K562 (cell line): ENCODE results near the gene ALDOC. TPM values are rescaled to one million over a fixed set of nuclear protein-coding genes. Genes with fewer than 3 reads are reported as not detected.

ENCODE experiments used
- ATAC-seq: fragments of 200-7000 bp; cut with Tn5 transposase; 3 replicates; pipeline ENCODE4 v1.9.1; 2020; ENCODE audit warnings: moderate library complexity
- BruUV-seq: library from RNA; stranded (reverse); fragments of 400-500 nt; replicated peaks from 2 replicates; lab custom pipeline; 2021; lab: Mats Ljungman, UMichigan
- CTCF ChIA-PET: fragments of 300-600 bp; formaldehyde crosslinking; extraction: SDS; loops from one replicate; lab custom pipeline; 2021; ENCODE audit warnings: low intra/inter-chr PET ratio; lab: Yijun Ruan, JAX
- POLR2A ChIA-PET: fragments of 300-600, 350-650 bp; sonication (Branson Sonifier 250); formaldehyde crosslinking; extraction: SDS; loops from one replicate; lab custom pipeline; 2021; ENCODE audit warnings: antibody characterized with exemption, inconsistent platforms; lab: Yijun Ruan, JAX
- DNase-seq, 4 experiments: peaks; one replicate each; pipeline versions ENCODE4 v3.0.0 to v3.0.0-alpha.2; 2011 to 2018; ENCODE audit warnings: low spot score in 3 of 4, mixed read lengths in 3 of 4; ENCODE audit errors: extremely low read depth in 1 of 4
- FAIRE-seq: peaks from 2 replicates; lab custom pipeline; 2011; peaks lifted over from hg19 to GRCh38; lab: Jason Lieb, UNC
- H2AFZ ChIP-seq: 2 replicates; pipeline ENCODE4 v1.6.0; 2011; ENCODE audit warnings: low read depth, low read length, control low read depth, inconsistent platforms
- H3K27ac ChIP-seq: fragments of 200-600 bp; 3 replicates; pipeline ENCODE4 v1.8.0; 2011; ENCODE audit warnings: low read depth, mild to moderate bottlenecking, control low read depth, inconsistent platforms, low read length, moderate library complexity, mixed read lengths; ENCODE audit errors: extremely low read depth
- H3K27me3 ChIP-seq, 2 experiments: fragments of 300-600 bp in 1 of 2; 2 replicates in 1 of 2; 3 replicates in 1 of 2; pipeline versions ENCODE4 v1.6.0 to v1.8.0; 2011; ENCODE audit warnings: inconsistent platforms in 2 of 2, low read length in 2 of 2, mild to moderate bottlenecking in 1 of 2, mixed read lengths in 1 of 2, moderate library complexity in 1 of 2; ENCODE audit not compliant: control insufficient read depth in 2 of 2, insufficient read depth in 2 of 2
- H3K36me3 ChIP-seq: fragments of 300-600 bp; 3 replicates; pipeline ENCODE4 v1.8.0; 2011; ENCODE audit warnings: mild to moderate bottlenecking, low read length, inconsistent platforms; ENCODE audit not compliant: control insufficient read depth, insufficient read depth
- H3K4me1 ChIP-seq, 2 experiments: fragments of 200-600 bp in 1 of 2; replicated peaks in 1 of 2; 2 replicates in 1 of 2; 3 replicates in 1 of 2; pipeline versions ENCODE4 v1.5.1 to v1.8.0; 2011; ENCODE audit warnings: inconsistent platforms in 2 of 2, low read length in 2 of 2, mild to moderate bottlenecking in 1 of 2, mixed read lengths in 1 of 2, moderate library complexity in 1 of 2; ENCODE audit not compliant: control insufficient read depth in 2 of 2, insufficient read depth in 2 of 2
- H3K4me2 ChIP-seq: 2 replicates; pipeline ENCODE4 v1.6.1; 2011; ENCODE audit warnings: low read length, control low read depth, inconsistent platforms, mixed read lengths; ENCODE audit not compliant: insufficient read depth
- H3K4me3 ChIP-seq: fragments of 200-600 bp; sonication (generic), shearing (Covaris generic); 2 replicates; pipeline ENCODE4 v1.5.1; 2016; ENCODE audit warnings: control low read depth, inconsistent platforms
- H3K79me2 ChIP-seq: fragments of 200-600 bp; 3 replicates; pipeline ENCODE4 v1.8.0; 2011; ENCODE audit warnings: low read length, inconsistent platforms; ENCODE audit not compliant: control insufficient read depth, insufficient read depth
- H3K9ac ChIP-seq, 2 experiments: 2 replicates each; pipeline versions ENCODE4 v1.6.0 to v1.6.1; 2011; ENCODE audit warnings: low read depth in 2 of 2, low read length in 2 of 2, control low read depth in 1 of 2, inconsistent platforms in 1 of 2, mild to moderate bottlenecking in 1 of 2, mixed read lengths in 1 of 2; ENCODE audit not compliant: insufficient read depth in 1 of 2
- H3K9me1 ChIP-seq: one replicate; pipeline ENCODE4 v1.6.0; 2011; ENCODE audit warnings: inconsistent platforms, mild to moderate bottlenecking, low read length, moderate library complexity; ENCODE audit not compliant: control insufficient read depth, insufficient read depth
- H3K9me3 ChIP-seq: replicated peaks from 2 replicates; pipeline ENCODE4 v1.5.1; 2011; ENCODE audit warnings: low read depth, low read length, inconsistent platforms; ENCODE audit not compliant: control insufficient read depth, insufficient read depth
- H4K20me1 ChIP-seq: replicated peaks from 2 replicates; pipeline ENCODE4 v1.6.1; 2011; ENCODE audit warnings: low read length, inconsistent platforms, mixed read lengths; ENCODE audit not compliant: control insufficient read depth, insufficient read depth
- ARID3A ChIP-seq: IDR thresholded peaks from 2 replicates; pipeline ENCODE4 v1.6.1; 2012; ENCODE audit warnings: low read depth, low read length, improper control_type of control experiment, borderline replicate concordance
- GABPA ChIP-seq: fragments of 200-800 bp; sonication (Bioruptor generic); conservative IDR thresholded peaks from 2 replicates; pipeline ENCODE4 v1.6.1; 2016; ENCODE audit warnings: low read depth, missing genetic modification characterization, missing compliant biosample characterization
- MYNN ChIP-seq, 2 experiments: sonication (generic); formaldehyde crosslinking in 1 of 2; IDR thresholded peaks; 2 replicates each; pipeline versions ENCODE4 v1.5.0 to v1.6.1; 2016 to 2020; ENCODE audit warnings: antibody characterized with exemption in 1 of 2, missing genetic modification reagents in 1 of 2
- NFRKB ChIP-seq: fragments of 450-650 bp; IDR thresholded peaks from 2 replicates; pipeline ENCODE4 v1.6.1; 2016; ENCODE audit warnings: low read depth
- POLR2AphosphoS5 ChIP-seq: IDR thresholded peaks from 2 replicates; pipeline ENCODE4 v1.6.1; 2011; ENCODE audit warnings: mild to moderate bottlenecking, low read depth, low read length, moderate library complexity; ENCODE audit not compliant: control insufficient read depth, insufficient read depth
- PRMT5 ChIP-seq: sonication (generic); formaldehyde crosslinking; IDR thresholded peaks from 2 replicates; pipeline ENCODE4 v1.5.0; 2020; ENCODE audit warnings: missing genetic modification reagents
- ZNF79 ChIP-seq: fragments of 250-450 bp; sonication (Bioruptor Pico); IDR thresholded peaks from 2 replicates; pipeline ENCODE4 v1.4.0; 2020; ENCODE audit warnings: low read depth, mild to moderate bottlenecking, moderate library complexity
- WGBS: fragments of 100-300 bp; shearing (Covaris generic); methylation state at CpG from one replicate; pipeline ENCODE4 v1.1.6; 2016; ENCODE audit warnings: low coverage, mixed read lengths; ENCODE audit not compliant: insufficient coverage; ENCODE audit errors: missing lambda C conversion rate; 5-methylcytosine and 5-hydroxymethylcytosine counted together
- in situ Hi-C: fragments of 300-500 bp; cut with MboI; formaldehyde crosslinking; loops from 4 replicates; pipeline ENCODE4 v1.15.0; 2018; ENCODE audit warnings: inconsistent platforms, mixed read lengths
- intact Hi-C: fragments of 100-400 bp; cut with micrococcal nuclease; formaldehyde crosslinking; loops from 2 replicates; pipeline ENCODE4 v1.14.2; 2022
- polyA plus RNA-seq, 8 experiments: library from polyadenylated mRNA; depleted of rRNA in 4 of 8; stranded (reverse) in 5 of 8; unstranded in 3 of 8; fragments of >200 nt; fragmentation: Nextera tagmentation in 2 of 8; fragmentation: Illumina TruSeq in 1 of 8; extraction: Ambion mirVana in 2 of 8; extraction: Trizol in 1 of 8; gene quantifications; 2 replicates each; pipeline versions ENCODE4 v1.2.1 to v1.2.3, GENCODE V29; 2011 to 2014; ENCODE audit warnings: inconsistent platforms in 1 of 8, missing spikeins in 1 of 8
- total RNA-seq, 7 experiments: library from RNA; depleted of rRNA in 6 of 7; stranded (reverse); fragments of >200 nt in 6 of 7; fragmentation: Illumina TruSeq in 2 of 7; extraction: Trizol in 2 of 7; gene quantifications; 2 replicates each; pipeline versions ENCODE4 v1.2.1 to v1.2.3, GENCODE V29; 2011 to 2021; ENCODE audit warnings: low replicate concordance in 1 of 7
- TF ChIP-seq, protein P1 (sequence below): fragments of 250-450 bp; sonication (Bioruptor Pico); IDR thresholded peaks from 2 replicates; pipeline ENCODE4 v1.8.0; 2022; ENCODE audit warnings: moderate library complexity, mild to moderate bottlenecking, inconsistent platforms
- TF ChIP-seq, protein P2 (sequence below): fragments of 450-650 bp; conservative IDR thresholded peaks from 2 replicates; pipeline ENCODE4 v1.6.1; 2016; ENCODE audit warnings: missing genetic modification characterization, low read depth, mild to moderate bottlenecking, missing compliant biosample characterization, moderate library complexity

ALDOC gene
- total and polyA plus RNA-seq, 9 of the 15 experiments (the other 6 are each of a cell fraction or from before 2014, with no cell fraction given), result 43.2 to 263 (median 99.2) TPM

- no peaks in the 10 kb centered on the region for H3K27me3 ChIP-seq
- CTCF ChIA-PET, result no interaction called here
- peaks cover 35 to 40% of the 10 kb centered on the region in 2 experiments for H3K4me1 ChIP-seq
- peaks cover 18% of the 10 kb centered on the region for H3K9me1 ChIP-seq
- FAIRE-seq (no peak), ATAC-seq (no peak), DNase-seq (no peak)
- in situ Hi-C loops, result no loop called here
- no peak overlapping the region for H2AFZ ChIP-seq
- TF ChIP-seq ZNF79 (CRISPR knock-in tag) (no peak), GABPA (tag) (no peak)
- POLR2A ChIA-PET, result interaction anchor here (0.8 to 4.8 kb wide), 4 partner anchors 11 to 372 kb away, joined by 3 to 26 read pairs (median 4); no protein-coding TSS in a partner anchor
- H3K79me2 ChIP-seq, result peaks cover 60% of the 10 kb centered on the region
- no peak overlapping the region; the same call in 2 of the 3 replicates for H3K27ac ChIP-seq
- H3K36me3 ChIP-seq, result peaks cover 52% of the 10 kb centered on the region
- BruUV-seq, result no TSS peak
- H4K20me1 ChIP-seq, result 0 out of 2 replicates have a peak, but pooled peaks cover 10% of the 10 kb centered on the region
- H3K4me3 ChIP-seq, result no peak overlapping the region
- no peak overlapping the region for H3K4me2 ChIP-seq
- no peak overlapping the region; a peak in 1 of 4 replicates for H3K9ac ChIP-seq
- no peaks in the 10 kb centered on the region for H3K9me3 ChIP-seq
- intact Hi-C loops, result no loop called here
These were observed 3.7 kb downstream of the ALDOC start for GRCh38 chr17:28573040-28573380.

DNA sequence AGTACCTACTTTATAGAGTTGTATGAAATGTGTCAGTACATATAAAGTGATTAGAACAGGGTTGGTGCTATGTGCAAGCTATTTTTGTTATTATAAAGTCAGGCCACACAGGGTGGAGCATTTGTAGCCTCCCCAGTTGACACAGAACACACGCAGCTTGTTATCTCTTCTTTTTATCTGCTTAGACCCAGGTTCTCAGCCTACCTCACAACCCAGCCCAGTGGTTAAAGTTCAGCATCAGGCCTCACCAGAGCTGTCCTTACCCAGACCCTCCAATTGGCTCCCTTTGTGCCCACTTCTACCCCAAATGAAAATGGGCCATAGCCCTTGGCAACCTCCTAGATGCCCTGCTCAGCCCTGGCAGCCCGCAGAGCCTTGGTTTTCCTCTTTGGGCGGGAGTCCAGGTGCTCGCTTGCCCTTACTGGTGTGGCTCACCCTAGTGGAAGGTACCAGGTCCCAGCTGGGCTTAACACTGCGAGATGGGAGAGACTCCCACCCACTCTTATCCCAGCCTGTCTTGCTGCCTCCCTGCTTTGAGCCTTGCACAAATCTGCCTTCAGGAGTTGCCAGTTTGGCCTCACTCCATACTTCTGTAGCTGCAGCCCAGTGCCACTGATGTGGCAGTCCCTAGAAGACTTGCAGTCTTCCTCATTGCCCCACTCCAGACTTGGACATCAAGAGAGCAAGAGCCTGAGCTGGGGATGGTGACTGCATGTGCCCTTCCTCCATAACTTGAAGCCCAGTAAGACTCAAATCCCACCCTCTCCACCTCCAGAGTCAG, 4.2 kb downstream of the ALDOC start:
- no peak for ATAC-seq
- Histone ChIP-seq H3K4me1 (peaks cover 31 to 38% of the 10 kb centered on the region in 2 experiments), H3K4me2 (peak overlapping the region; percentile 85), H3K9ac (peak overlapping the region; percentile 73 to 77; a peak in 3 of 4 replicates), H4K20me1 (0 out of 2 replicates have a peak, but pooled peaks cover 10% of the 10 kb centered on the region), H3K27me3 (no peaks in the 10 kb centered on the region), H3K79me2 (peaks cover 66% of the 10 kb centered on the region), H2AFZ (0 out of 2 replicates have a peak overlapping the region, but pooled peaks have one; percentile 95)
- DNase-seq, result peak in 1 of 4 experiments; percentile 43
- BruUV-seq, result no TSS peak
- no peak for FAIRE-seq
- 35% methylated on average over 5 of the region's 5 CpGs for WGBS
- TF ChIP-seq PRMT5 (CRISPR knock-in tag) (no peak), POLR2AphosphoS5 (peak; percentile 12; the same call in 1 of the 2 replicates), NFRKB (no peak), MYNN (IDR thresholded peaks at IDR 0.05) (peak; percentile 28; the same call in 1 of the 2 replicates), MYNN (CRISPR knock-in tag; IDR thresholded peaks at IDR 0.05) (no peak), ARID3A (no peak)
- TF ChIP-seq, protein P1, sequence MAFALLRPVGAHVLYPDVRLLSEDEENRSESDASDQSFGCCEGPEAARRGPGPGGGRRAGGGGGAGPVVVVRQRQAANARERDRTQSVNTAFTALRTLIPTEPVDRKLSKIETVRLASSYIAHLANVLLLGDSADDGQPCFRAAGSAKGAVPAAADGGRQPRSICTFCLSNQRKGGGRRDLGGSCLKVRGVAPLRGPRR, result no peak
- TF ChIP-seq, protein P2, sequence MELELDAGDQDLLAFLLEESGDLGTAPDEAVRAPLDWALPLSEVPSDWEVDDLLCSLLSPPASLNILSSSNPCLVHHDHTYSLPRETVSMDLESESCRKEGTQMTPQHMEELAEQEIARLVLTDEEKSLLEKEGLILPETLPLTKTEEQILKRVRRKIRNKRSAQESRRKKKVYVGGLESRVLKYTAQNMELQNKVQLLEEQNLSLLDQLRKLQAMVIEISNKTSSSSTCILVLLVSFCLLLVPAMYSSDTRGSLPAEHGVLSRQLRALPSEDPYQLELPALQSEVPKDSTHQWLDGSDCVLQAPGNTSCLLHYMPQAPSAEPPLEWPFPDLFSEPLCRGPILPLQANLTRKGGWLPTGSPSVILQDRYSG, result no peak
- TF ChIP-seq, all 486 proteins: peak for 2
- peak overlapping the region; percentile 82 for H3K4me3 ChIP-seq
- in situ Hi-C loops, result no loop called here
- H3K9me3 ChIP-seq, result no peaks in the 10 kb centered on the region
- H3K27ac ChIP-seq, result peak overlapping the region; percentile 83; the same call in 2 of the 3 replicates
- intact Hi-C loops, result no loop called here
- H3K9me1 ChIP-seq, result peaks cover 18% of the 10 kb centered on the region
- POLR2A ChIA-PET, result interaction anchor here (0.8 to 4.8 kb wide), 9 partner anchors 11 to 373 kb away, joined by 3 to 26 read pairs (median 4); partner anchors contain the start of gene UNC119
- H3K36me3 ChIP-seq, result peaks cover 52% of the 10 kb centered on the region
- CTCF ChIA-PET, result no interaction called here
